ENCODE results near the gene SVOP.
"Not testable (repeated sequence)": the region's sequence is repeated elsewhere in the genome, so short reads cannot be mapped to it uniquely, and the experiment has no call there.

The SVOP gene

DNA sequence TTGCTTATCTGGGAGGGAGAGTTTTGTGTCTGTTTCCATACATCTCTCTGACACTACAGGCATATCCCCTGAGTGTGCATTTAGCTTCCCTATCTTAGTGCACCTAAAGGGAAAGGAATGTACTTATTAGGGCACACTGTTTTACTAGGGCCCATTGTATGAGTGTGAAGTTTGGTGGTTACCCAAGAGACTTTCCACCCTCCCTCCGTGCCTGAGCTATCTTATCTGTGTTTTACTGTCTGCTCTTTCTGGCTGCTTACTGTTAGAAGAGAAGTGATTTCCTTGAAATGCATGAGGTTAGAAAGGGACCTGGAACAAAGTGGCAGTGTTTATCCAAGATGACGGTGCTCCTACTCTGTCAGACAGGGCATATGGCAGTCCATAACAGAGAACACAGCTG, 8.5 kb upstream of the SVOP start:
- no peak overlapping the region for H3K4me3 ChIP-seq (ENCODE audit: severe bottlenecking)
- no peaks in the 10 kb centered on the region for H3K4me1 ChIP-seq (ENCODE audit: insufficient read depth, poor library complexity, severe bottlenecking)
- no peaks in the 10 kb centered on the region for H3K36me3 ChIP-seq (ENCODE audit: low read depth)
- ATAC-seq (ENCODE audit: low read depth) (no peak), DNase-seq (ENCODE audit: low spot score) (no peak)
- no peak overlapping the region for H3K27ac ChIP-seq (ENCODE audit: poor library complexity, severe bottlenecking)
- H3K9me3 ChIP-seq (ENCODE audit: severe bottlenecking) = no peaks in the 10 kb centered on the region
- no peaks in the 10 kb centered on the region for H3K27me3 ChIP-seq (ENCODE audit: insufficient read depth, poor library complexity, severe bottlenecking)
- TF ChIP-seq, protein P1, sequence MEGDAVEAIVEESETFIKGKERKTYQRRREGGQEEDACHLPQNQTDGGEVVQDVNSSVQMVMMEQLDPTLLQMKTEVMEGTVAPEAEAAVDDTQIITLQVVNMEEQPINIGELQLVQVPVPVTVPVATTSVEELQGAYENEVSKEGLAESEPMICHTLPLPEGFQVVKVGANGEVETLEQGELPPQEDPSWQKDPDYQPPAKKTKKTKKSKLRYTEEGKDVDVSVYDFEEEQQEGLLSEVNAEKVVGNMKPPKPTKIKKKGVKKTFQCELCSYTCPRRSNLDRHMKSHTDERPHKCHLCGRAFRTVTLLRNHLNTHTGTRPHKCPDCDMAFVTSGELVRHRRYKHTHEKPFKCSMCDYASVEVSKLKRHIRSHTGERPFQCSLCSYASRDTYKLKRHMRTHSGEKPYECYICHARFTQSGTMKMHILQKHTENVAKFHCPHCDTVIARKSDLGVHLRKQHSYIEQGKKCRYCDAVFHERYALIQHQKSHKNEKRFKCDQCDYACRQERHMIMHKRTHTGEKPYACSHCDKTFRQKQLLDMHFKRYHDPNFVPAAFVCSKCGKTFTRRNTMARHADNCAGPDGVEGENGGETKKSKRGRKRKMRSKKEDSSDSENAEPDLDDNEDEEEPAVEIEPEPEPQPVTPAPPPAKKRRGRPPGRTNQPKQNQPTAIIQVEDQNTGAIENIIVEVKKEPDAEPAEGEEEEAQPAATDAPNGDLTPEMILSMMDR (IDR thresholded peaks at IDR 0.05; ENCODE audit: poor library complexity, severe bottlenecking) = no peak

- not testable (repeated sequence) for H3K27me3 ChIP-seq (ENCODE audit: insufficient read depth, poor library complexity, severe bottlenecking)
These were observed 7.8 kb upstream of the SVOP start for GRCh38 chr12:109028624-109029023.

DNA sequence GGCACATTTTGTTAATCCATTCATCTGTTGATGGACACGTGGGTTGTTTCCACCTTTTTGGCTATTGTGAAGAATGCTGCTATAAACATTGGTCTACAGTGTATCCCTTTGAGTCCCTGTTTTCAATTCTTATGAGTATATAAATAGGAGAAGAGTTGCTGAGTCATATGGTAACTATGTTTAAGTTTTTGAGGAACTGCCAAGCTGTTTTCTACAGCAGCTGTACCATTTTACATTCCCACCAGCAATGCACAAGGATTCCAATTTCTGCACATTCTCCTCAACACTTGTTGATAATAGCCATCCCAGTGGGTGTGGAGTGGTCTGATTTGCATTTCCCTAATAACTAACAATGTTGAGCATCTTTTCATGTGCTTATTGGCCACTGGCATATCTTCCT, 6.9 kb upstream of the SVOP start:
- Histone ChIP-seq H3K4me3 (ENCODE audit: severe bottlenecking) (no peak overlapping the region), H3K36me3 (ENCODE audit: low read depth) (no peaks in the 10 kb centered on the region), H3K27ac (ENCODE audit: poor library complexity, severe bottlenecking) (no peak overlapping the region), H3K27me3 (ENCODE audit: insufficient read depth, poor library complexity, severe bottlenecking) (no peaks in the 10 kb centered on the region), H3K4me1 (ENCODE audit: insufficient read depth, poor library complexity, severe bottlenecking) (no peaks in the 10 kb centered on the region), H3K9me3 (ENCODE audit: severe bottlenecking) (no peaks in the 10 kb centered on the region)
- ATAC-seq (ENCODE audit: low read depth) (no peak), DNase-seq (ENCODE audit: low spot score) (no peak)
- TF ChIP-seq, protein P1 (IDR thresholded peaks at IDR 0.05; ENCODE audit: poor library complexity, severe bottlenecking) = no peak

More at GRCh38 chr12:109028624-109029023, 7.8 kb upstream of the SVOP start:
- H3K4me3 ChIP-seq (ENCODE audit: severe bottlenecking); H3K36me3 ChIP-seq (ENCODE audit: low read depth); H3K9me3 ChIP-seq (ENCODE audit: severe bottlenecking); ATAC-seq (ENCODE audit: low read depth); DNase-seq (ENCODE audit: low spot score); H3K27ac ChIP-seq (ENCODE audit: poor library complexity, severe bottlenecking); H3K4me1 ChIP-seq (ENCODE audit: insufficient read depth, poor library complexity, severe bottlenecking): not testable (repeated sequence)

DNA sequence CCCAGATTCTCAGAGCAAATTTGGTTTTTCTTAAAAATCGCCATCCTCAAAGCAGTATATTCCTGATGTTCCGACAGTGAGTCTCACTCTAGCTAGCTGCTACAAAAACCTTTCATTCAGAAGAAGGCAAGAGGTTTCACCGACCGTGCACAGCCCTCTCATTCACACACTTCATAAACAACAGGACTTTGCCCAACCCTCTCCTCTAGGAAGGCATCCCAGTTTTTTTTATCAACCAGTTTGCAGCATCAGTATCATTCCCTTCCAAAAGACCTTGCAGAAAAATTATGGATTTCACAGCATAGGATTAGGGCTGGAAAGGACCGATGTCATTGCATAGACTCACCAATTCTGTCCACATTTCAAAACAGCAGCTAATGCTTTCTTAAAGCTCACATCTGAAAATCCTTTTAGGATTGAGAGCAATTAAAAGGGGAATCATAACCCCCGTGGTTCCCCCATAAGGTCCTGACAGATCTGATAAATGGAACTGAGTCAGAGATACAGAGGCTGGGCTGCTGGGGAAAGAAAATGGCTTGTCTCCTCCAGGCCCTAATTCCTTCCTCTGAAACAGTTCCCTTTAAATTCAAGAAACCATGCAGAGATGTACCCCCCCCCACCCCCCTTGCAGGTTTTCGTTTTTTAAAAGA, 597 bp downstream of the SVOP start:
- H3K9me3 ChIP-seq (ENCODE audit: severe bottlenecking) = no peaks in the 10 kb centered on the region
- ATAC-seq (ENCODE audit: low read depth) (no peak), DNase-seq (ENCODE audit: low spot score) (no peak)
- TF ChIP-seq, protein P1 (IDR thresholded peaks at IDR 0.05; ENCODE audit: poor library complexity, severe bottlenecking) = no peak
- H3K27me3 ChIP-seq (ENCODE audit: insufficient read depth, poor library complexity, severe bottlenecking) = no peaks in the 10 kb centered on the region
- no peaks in the 10 kb centered on the region for H3K4me1 ChIP-seq (ENCODE audit: insufficient read depth, poor library complexity, severe bottlenecking)
- no peak overlapping the region for H3K27ac ChIP-seq (ENCODE audit: poor library complexity, severe bottlenecking)
- no peak overlapping the region for H3K4me3 ChIP-seq (ENCODE audit: severe bottlenecking)
- H3K36me3 ChIP-seq (ENCODE audit: low read depth) = no peaks in the 10 kb centered on the region

- ATAC-seq (ENCODE audit: low read depth) = no peak
These were observed 2.6 kb downstream of the SVOP start for GRCh38 chr12:109018296-109018695.

More at GRCh38 chr12:109018296-109018695, 2.6 kb downstream of the SVOP start:
- DNase-seq (ENCODE audit: low spot score) = no peak
- Histone ChIP-seq H3K27ac (ENCODE audit: poor library complexity, severe bottlenecking) (no peak overlapping the region), H3K27me3 (ENCODE audit: insufficient read depth, poor library complexity, severe bottlenecking) (no peaks in the 10 kb centered on the region), H3K4me3 (ENCODE audit: severe bottlenecking) (no peak overlapping the region), H3K9me3 (ENCODE audit: severe bottlenecking) (no peaks in the 10 kb centered on the region), H3K4me1 (ENCODE audit: insufficient read depth, poor library complexity, severe bottlenecking) (no peaks in the 10 kb centered on the region), H3K36me3 (ENCODE audit: low read depth) (no peaks in the 10 kb centered on the region)
- TF ChIP-seq, protein P1 (IDR thresholded peaks at IDR 0.05; ENCODE audit: poor library complexity, severe bottlenecking) = no peak

All from RWPE2 (cell line).